HTERT RPE-1 (cell line): ENCODE data around the gene TPD52L2.
"Not testable (repeated sequence)": the region's sequence is repeated elsewhere in the genome, so short reads cannot be mapped to it uniquely, and the experiment has no call there.

Experiments
- in situ Hi-C: fragments of 300-500 bp; cut with MboI; formaldehyde crosslinking; loops from 4 replicates; pipeline ENCODE4 v1.14.3; 2020; ENCODE audit warnings: low sequenced_read_pairs

The TPD52L2 gene

GRCh38 chr20:63895202-63895951 is 30.3 kb downstream of the TPD52L2 start:
- in situ Hi-C loops = no loop called here

GRCh38 chr20:63895952-63896263 is 30.8 kb downstream of the TPD52L2 start:
- in situ Hi-C loops = no loop called here

- in situ Hi-C loops = no loop called here
These were observed 31.4 kb downstream of the TPD52L2 start for GRCh38 chr20:63896264-63897105.

- in situ Hi-C loops = no loop called here
These were observed 33.0 kb downstream of the TPD52L2 start for GRCh38 chr20:63897978-63898561.

- in situ Hi-C loops = no loop called here
These were observed 34.0 kb downstream of the TPD52L2 start for GRCh38 chr20:63898882-63899558.

GRCh38 chr20:63900413-63900812 is 35.3 kb downstream of the TPD52L2 start:
- in situ Hi-C loops = no loop called here

GRCh38 chr20:63903796-63904561 is 38.9 kb downstream of the TPD52L2 start:
- in situ Hi-C loops = no loop called here

GRCh38 chr20:63908008-63908682 is 43.1 kb downstream of the TPD52L2 start:
- in situ Hi-C loops = no loop called here

GRCh38 chr20:63911176-63911575 is 46.1 kb downstream of the TPD52L2 start:
- in situ Hi-C loops = no loop called here

GRCh38 chr20:63913768-63914167 is 48.7 kb downstream of the TPD52L2 start:
- in situ Hi-C loops = no loop called here

- in situ Hi-C loops = no loop called here
These were observed 50.4 kb downstream of the TPD52L2 start for GRCh38 chr20:63915471-63915870.

- in situ Hi-C loops = not testable (repeated sequence)
These were observed 51.4 kb downstream of the TPD52L2 start for GRCh38 chr20:63916371-63916939.

- in situ Hi-C loops = no loop called here
These were observed 52.7 kb downstream of the TPD52L2 start for GRCh38 chr20:63917811-63918210.

- in situ Hi-C loops = no loop called here
These were observed 54.1 kb downstream of the TPD52L2 start for GRCh38 chr20:63919130-63919529.

GRCh38 chr20:63920226-63920625 is 55.2 kb downstream of the TPD52L2 start:
- in situ Hi-C loops = no loop called here

- in situ Hi-C loops = no loop called here
These were observed 58.6 kb downstream of the TPD52L2 start for GRCh38 chr20:63923651-63924050.

GRCh38 chr20:63924241-63924640 is 59.2 kb downstream of the TPD52L2 start:
- in situ Hi-C loops = no loop called here

- in situ Hi-C loops = no loop called here
These were observed 61.2 kb downstream of the TPD52L2 start for GRCh38 chr20:63926298-63926697.

- in situ Hi-C loops = no loop called here
These were observed 64.0 kb downstream of the TPD52L2 start for GRCh38 chr20:63929071-63929470.

GRCh38 chr20:63929473-63929883 is 64.4 kb downstream of the TPD52L2 start:
- in situ Hi-C loops = not testable (repeated sequence)
